ENCODE measurements around the gene CRTAP. TPM values are rescaled to one million over a fixed set of nuclear protein-coding genes. Genes with fewer than 3 reads are reported as not detected.
"Not testable (repeated sequence)": the region's sequence is repeated elsewhere in the genome, so short reads cannot be mapped to it uniquely, and the experiment has no call there.

The CRTAP gene
- total RNA-seq, 1 experiment from 2014 or later, result 99.3 TPM

GRCh38 chr3:33181229-33181628 is 67.4 kb downstream of the CRTAP start:
- no TSS peak for BruUV-seq (replicated peaks)
- ATAC-seq (no peak), DNase-seq (ENCODE audit: low read depth, low spot score) (no peak)
- H3K4me1 ChIP-seq (ENCODE audit: control insufficient read depth, insufficient read depth, low read length), result no peaks in the 10 kb centered on the region
- H3K36me3 ChIP-seq (ENCODE audit: control insufficient read depth, insufficient read depth, low read length), result no peaks in the 10 kb centered on the region
- CTCF ChIA-PET, result interaction anchor here (0.7 kb wide), 1 partner anchor 233 kb away, joined by 4 read pairs; no protein-coding TSS in a partner anchor
- no peak overlapping the region for H3K27ac ChIP-seq (ENCODE audit: low read length)
- H3K27me3 ChIP-seq (ENCODE audit: control insufficient read depth, insufficient read depth, low read length), result no peaks in the 10 kb centered on the region
- no peak for TF ChIP-seq SIN3A (IDR thresholded peaks at IDR 0.05; ENCODE audit: borderline replicate concordance, insufficient read depth, low read depth, low read length)
- no peak for TF ChIP-seq CTCF (IDR thresholded peaks at IDR 0.05)
- TF ChIP-seq TCF7L2 (IDR thresholded peaks at IDR 0.05; ENCODE audit: low read depth, low read length), result no peak
- no peak for TF ChIP-seq POLR2AphosphoS5 (IDR thresholded peaks at IDR 0.05; ENCODE audit: low read depth, low read length)
- TF ChIP-seq REST (IDR thresholded peaks at IDR 0.05; ENCODE audit: insufficient read depth in 1 of 2, low read depth in 2 of 2, low read length in 1 of 2), result no peak
- intact Hi-C loops (cut with micrococcal nuclease; ENCODE audit: unreplicated experiment), result no loop called here
- POLR2A ChIA-PET, result no interaction called here
- in situ Hi-C loops (cut with HindIII; ENCODE audit: low pct_unique_long_range_greater_than_20kb, low sequenced_read_pairs), result no loop called here
- no peaks in the 10 kb centered on the region for H3K9me3 ChIP-seq (ENCODE audit: control insufficient read depth, insufficient read depth, low read depth, low read length)
- H3K4me3 ChIP-seq (ENCODE audit: low read depth in 2 of 2, low read length in 2 of 2), result no peak overlapping the region

GRCh38 chr3:33181641-33182040 is 67.8 kb downstream of the CRTAP start:
- in situ Hi-C loops (cut with HindIII; ENCODE audit: low pct_unique_long_range_greater_than_20kb, low sequenced_read_pairs); H3K9me3 ChIP-seq (ENCODE audit: control insufficient read depth, insufficient read depth, low read depth, low read length); CTCF ChIA-PET: not testable (repeated sequence)

GRCh38 chr3:33184863-33185262 is 71.0 kb downstream of the CRTAP start:
- H3K27me3 ChIP-seq (ENCODE audit: control insufficient read depth, insufficient read depth, low read length), result no peaks in the 10 kb centered on the region

More at GRCh38 chr3:33181641-33182040, 67.8 kb downstream of the CRTAP start:
- BruUV-seq (replicated peaks); H3K27me3 ChIP-seq (ENCODE audit: control insufficient read depth, insufficient read depth, low read length); DNase-seq (ENCODE audit: low read depth, low spot score); H3K27ac ChIP-seq (ENCODE audit: low read length); H3K36me3 ChIP-seq (ENCODE audit: control insufficient read depth, insufficient read depth, low read length); ATAC-seq; H3K4me3 ChIP-seq (ENCODE audit: low read depth in 2 of 2, low read length in 2 of 2); intact Hi-C loops (cut with micrococcal nuclease; ENCODE audit: unreplicated experiment); H3K4me1 ChIP-seq (ENCODE audit: control insufficient read depth, insufficient read depth, low read length); POLR2A ChIA-PET: not testable (repeated sequence)

More at GRCh38 chr3:33184863-33185262, 71.0 kb downstream of the CRTAP start:
- no peak overlapping the region for H3K4me3 ChIP-seq (ENCODE audit: low read depth in 2 of 2, low read length in 2 of 2)
- in situ Hi-C loops (cut with HindIII; ENCODE audit: low pct_unique_long_range_greater_than_20kb, low sequenced_read_pairs), result no loop called here
- no peaks in the 10 kb centered on the region for H3K36me3 ChIP-seq (ENCODE audit: control insufficient read depth, insufficient read depth, low read length)
- no peak for TF ChIP-seq SIN3A (IDR thresholded peaks at IDR 0.05; ENCODE audit: borderline replicate concordance, insufficient read depth, low read depth, low read length)
- no peak for TF ChIP-seq CTCF (IDR thresholded peaks at IDR 0.05)
- TF ChIP-seq TCF7L2 (IDR thresholded peaks at IDR 0.05; ENCODE audit: low read depth, low read length), result no peak
- TF ChIP-seq REST (IDR thresholded peaks at IDR 0.05; ENCODE audit: insufficient read depth in 1 of 2, low read depth in 2 of 2, low read length in 1 of 2), result no peak
- no peak for TF ChIP-seq POLR2AphosphoS5 (IDR thresholded peaks at IDR 0.05; ENCODE audit: low read depth, low read length)
- no peak for ATAC-seq
- BruUV-seq (replicated peaks), result no TSS peak
- intact Hi-C loops (cut with micrococcal nuclease; ENCODE audit: unreplicated experiment), result no loop called here
- no peak for DNase-seq (ENCODE audit: low read depth, low spot score)
- H3K27ac ChIP-seq (ENCODE audit: low read length), result no peak overlapping the region
- CTCF ChIA-PET, result no interaction called here
- H3K9me3 ChIP-seq (ENCODE audit: control insufficient read depth, insufficient read depth, low read depth, low read length), result no peaks in the 10 kb centered on the region
- H3K4me1 ChIP-seq (ENCODE audit: control insufficient read depth, insufficient read depth, low read length), result peaks cover 5% of the 10 kb centered on the region; the same call in 1 of the 2 replicates
- POLR2A ChIA-PET, result no interaction called here
